ENCODE measurements around the gene MACO1.
A peak's percentile ranks its signal among the peaks of the same experiment; 100 is the strongest.

The MACO1 gene

DNA sequence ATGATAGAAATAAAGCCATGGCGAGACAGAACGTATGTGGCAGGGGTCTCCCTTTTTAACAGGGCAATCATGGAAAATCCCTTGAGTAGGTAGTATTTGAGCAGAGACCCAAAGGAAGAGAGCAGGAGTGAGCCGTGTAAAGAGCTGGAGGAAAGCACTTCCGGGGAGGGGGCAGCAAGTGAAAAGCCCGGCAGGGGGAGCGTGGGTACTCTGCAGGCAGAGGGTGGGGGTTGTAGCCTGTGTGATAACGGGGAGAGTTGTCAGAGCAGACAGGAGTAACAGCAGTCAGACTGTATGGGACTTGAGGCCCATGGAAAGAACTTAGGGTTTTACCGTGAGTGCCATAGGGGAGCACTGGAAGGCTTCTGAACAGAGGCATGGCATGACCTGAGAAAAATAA is 61.6 kb downstream of the MACO1 start:
- no peak for DNase-seq

DNA sequence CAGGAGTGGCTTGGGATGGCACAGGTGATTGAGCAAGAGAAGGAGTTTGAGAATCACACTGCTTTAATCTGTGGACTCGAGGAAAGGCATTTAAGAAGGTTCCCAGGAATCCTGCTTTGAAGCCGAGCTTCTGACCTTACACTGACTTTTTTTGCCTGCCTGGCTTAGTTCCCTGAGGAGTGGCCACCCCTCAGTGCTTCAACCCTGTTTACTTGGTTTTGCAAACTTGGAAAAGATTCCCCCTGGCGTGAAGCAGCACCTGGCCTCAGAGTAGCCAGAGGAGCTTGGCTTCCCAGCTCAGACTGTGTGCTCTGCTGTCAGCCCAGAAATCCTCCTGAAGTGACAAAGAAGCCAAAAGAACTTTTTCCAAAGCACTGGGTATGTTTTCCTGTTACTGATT is 64.3 kb downstream of the MACO1 start:
- DNase-seq, result no peak

DNA sequence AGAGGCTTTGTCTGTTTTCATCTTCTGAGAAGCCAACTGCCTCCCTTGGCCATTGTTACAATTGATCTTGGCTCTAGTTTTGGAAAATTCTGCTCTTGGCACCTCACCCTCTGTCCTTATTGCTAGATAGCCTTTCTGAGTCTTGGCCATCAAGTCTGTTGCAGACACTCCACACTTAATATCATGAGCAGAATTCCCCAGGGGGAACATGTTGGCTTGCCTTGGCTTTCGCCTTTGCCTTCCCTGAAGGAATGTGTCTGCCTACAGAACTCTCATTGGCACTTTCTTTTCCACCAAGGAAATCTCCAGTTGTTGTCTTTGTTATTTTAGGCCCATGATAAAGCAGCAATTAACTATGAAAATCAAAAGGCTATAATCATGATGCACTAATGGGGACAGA is 70.0 kb downstream of the MACO1 start:
- no peak for DNase-seq

DNA sequence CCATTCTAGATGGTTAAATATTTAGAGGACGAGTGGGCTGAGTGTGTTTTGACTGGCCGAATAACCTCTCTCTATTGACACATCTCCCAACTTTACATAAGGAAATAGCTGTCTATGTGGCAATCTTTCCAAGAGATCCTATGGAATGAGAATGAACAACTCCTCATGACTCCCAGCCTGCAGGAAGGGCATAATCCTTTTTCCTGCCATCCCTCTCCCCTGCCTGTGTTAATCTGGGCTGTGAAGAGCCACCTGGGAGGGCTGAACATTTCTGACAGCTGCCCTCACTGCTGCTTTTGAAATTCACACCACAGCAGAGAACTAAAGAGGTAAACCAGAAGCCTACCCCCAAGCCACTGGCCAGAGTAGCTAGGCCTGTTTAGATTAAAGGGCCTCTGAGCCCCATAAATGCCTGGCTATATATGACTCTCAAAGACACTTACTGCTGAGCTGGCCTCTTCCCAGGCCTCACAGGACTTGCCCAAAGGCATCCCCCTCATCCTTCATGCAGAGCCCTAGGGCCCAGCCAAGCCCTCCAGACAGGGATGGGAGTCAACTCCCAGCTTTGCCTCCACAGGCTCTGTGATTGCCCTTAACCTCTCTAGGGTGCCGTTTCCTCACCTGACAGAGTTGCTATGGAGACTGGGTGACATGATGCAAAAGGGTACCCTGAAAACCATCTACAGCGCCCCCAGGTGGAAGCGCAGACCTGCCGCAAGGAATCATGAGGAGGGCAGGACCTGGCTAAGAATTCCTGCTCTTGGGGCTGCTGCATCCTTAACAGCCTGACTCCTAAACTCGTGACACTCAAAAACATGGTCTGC is 70.8 kb downstream of the MACO1 start:
- DNase-seq, result no peak

DNA sequence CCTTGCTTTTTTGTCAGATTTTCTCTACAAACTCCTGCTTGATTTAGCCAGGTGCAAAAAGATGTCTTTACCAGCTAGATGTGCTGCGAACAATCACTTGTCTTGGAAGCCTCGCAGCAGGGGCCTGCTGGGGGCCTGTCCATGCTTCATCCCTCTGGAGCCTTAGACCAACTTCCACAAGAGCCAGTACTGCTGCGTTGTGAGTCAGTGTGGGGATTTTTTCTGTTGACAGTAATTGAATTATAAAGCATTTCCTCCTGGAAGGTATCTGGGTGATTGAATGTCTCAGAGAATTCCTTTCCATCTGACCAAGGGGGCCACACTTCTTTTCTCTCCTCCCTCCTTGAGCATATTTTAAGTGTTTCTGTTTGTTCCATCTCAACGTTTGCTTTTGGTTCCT is 72.3 kb downstream of the MACO1 start:
- no peak for DNase-seq

DNA sequence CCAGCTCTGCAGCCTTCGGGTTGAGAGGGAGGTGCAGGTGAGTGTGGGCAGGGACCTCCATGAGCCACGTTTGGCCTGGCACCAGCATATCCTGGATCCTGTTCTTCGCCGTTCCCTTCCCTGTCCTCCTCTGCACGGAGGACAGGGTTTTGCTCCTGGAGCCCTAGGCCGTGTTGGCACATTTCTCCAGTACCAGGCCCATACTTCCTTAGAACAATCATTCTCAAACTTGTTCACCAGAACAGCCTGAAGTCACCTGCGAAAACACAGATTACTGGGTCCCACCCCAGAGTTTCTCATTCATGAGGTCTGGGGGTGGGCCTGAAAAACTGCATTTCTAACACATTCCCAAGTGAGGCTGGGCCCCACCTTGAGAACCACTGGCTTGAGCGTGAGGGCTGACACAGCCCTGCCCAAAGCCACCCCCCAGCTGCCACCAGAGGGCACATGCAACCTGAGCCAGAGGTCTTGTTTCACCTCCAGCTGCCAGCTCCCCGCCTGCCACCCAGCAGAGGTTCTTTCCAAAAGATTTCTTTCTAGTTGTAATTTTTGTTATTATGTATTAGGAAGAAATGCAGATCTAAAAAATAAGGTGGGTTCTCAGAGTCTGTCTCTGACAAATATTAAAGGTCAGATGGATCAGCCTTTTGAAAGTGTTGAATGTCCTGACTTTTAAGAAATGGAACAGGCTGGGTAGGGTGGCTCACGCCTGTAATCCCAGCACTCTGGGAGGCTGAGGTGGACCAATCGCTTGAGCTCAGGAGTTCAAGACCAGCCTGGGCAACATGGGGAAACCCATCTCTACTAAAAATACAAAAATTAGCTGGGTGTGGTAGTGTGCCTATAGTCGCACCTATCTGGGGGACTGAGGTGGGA is 73.1 kb downstream of the MACO1 start:
- peak; percentile 69 to 70 for DNase-seq

DNA sequence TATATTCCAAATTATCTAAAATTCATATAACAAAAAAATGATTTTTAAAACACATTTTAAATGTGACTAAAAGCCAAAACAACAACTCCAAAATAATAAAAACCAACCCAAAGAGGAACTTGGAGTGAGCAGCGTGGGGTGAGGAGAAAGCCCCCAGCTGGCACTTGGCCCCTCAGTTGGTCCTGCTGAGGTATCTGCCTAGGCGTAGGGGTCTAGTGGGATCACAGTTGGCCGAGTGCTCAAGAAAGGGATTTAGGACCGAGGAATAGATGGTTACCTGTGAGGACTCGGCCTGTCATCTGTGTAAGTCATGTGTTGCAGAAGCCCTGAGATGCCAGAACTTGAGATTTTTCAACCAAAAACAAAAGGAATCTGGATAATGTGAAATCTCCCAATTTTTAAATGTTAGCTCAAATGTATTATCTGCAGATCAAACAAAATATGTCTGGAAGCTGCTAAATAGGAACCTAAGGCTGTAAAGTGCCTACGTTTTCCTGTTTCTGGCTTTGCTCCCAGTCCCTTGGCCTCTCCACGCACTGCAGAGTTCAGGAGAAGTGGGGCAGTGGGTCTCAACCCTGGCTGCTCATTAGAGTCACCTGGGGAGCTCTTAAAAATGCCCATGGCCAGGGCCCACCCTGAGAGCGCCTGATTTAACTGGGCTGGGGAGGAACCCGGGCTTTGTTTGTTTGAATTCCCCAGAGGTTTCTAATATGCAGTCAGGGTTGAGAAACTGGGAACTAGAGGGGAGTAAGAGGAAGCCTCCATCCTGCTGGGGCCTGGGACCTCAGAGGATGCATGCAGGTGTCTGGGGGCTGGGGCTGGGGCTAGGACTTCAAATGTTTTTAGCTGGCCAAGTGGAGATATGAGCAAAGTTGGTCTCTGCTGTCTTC is 74.3 kb downstream of the MACO1 start:
- no peak for DNase-seq

DNA sequence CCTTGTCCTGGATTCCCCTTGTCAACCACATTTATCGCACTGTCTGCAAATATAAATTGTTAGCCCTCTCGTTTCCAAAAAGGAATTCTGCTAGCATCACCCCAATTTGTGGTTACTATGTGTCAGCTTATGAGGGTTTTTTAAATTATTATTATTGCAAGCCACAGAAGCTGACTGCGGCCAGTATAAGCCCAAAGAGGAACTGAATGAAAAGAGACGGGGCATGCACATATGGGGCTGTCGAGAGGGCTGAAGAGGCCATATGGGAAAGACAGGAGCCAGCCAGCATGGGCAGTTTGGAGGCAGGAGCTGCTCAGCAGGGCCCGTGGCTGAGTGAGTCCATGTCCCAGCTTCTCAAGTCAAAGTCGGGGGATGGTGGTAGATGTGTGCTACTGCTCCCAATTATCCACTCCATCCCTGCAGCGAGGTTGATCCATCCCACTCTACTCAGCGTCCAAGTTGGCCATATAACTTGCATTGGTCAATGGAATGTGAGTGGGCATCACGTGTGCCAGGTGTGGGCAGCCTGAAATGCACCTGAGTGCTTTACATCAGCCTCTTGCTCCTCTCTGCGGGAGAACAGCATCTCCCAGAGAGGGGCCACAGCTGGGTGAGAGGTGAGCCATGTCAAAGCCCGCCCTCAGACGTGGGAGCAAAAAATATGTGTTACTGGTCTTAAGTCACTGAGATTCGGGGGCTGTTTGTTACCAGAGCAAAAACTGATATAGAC is 75.1 kb downstream of the MACO1 start:
- no peak for DNase-seq

DNA sequence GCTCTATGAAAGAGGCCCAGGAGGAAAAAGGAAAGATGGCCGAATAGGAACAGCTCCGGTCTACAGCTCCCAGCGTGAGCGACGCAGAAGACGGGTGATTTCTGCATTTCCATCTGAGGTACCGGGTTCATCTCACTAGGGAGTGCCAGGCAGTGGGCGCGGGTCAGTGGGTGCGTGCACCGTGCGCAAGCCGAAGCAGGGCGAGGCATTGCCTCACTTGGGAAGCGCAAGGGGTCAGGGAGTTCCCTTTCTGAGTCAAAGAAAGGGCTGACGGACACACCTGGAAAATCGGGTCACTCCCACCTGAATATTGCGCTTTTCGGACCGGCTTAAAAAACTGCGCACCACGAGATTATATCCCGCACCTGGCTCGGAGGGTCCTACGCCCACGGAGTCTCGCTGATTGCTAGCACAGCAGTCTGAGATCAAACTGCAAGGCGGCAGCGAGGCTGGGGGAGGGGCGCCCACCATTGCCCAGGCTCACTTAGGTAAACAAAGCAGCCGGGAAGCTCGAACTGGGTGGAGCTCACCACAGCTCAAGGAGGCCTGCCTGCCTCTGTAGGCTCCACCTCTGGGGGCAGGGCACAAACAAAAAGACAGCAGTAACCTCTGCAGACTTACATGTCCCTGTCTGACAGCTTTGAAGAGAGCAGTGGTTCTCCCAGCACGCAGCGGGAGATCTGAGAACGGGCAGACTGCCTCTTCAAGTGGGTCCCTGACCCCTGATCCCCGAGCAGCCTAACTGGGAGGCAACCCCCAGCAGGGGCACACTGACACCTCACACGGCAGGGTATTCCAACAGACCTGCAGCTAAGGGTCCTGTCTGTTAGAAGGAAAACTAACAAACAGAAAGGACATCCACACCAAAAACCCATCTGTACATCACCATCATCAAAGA is 76.1 kb downstream of the MACO1 start:
- peak in 1 of 2 experiments; percentile 16 for DNase-seq

DNA sequence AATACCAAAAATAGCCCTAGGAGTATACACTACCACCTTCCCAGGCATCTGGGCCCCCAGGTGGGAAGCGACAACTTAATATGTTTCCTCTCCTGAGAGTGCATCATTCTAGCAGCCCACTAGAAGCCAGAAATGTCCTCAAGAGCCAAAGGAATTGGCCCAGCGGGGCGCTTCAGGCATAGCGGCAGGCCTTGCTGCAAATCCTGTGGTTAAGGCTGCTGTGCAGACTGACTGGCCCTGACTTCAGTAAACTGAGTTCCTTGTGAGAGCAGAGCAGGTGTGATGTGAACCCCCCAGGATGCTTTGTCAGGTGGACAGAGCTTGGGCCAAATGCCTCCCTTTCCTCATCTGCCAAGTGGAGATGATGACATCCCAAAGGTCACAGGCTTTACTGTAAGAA is 83.0 kb downstream of the MACO1 start:
- no peak for DNase-seq

DNA sequence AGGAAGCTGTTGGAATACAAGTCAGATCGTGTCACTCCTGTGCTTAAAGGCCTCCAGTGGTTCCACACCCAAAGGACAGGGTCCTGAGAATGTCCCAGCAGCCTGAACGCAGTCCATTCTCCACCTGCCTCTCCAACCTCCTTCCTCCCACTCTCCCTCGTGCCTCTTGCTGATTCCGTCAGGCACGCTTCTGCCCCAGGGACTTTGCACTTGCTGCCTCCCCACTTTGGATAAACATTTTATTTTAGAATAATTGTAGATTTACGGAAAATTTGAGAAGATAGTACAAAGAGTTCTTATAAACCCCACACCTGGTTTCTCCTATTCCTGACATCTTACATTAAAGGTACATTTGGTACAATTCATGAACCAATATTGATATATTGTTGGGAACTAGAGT is 84.3 kb downstream of the MACO1 start:
- no peak for DNase-seq

DNA sequence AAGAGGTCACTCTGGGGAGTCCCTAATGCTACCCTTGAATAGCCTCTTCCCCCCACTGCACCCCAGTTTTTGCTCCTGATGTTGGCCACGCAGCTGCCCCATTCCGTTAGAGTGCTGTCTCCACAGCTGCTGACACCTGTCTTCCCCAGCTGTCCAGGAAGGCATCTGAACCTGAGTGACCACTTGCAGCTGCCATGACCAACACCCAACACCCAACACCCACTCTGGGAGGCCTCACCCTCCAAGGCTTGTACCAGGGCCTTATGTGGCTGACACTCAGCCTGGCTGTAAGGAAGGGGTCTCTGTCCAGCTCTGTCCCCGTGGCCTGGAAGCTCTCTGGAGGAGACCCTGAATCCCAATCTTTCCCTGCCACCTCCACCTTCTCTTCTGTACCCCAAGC is 86.0 kb downstream of the MACO1 start:
- DNase-seq, result no peak

DNA sequence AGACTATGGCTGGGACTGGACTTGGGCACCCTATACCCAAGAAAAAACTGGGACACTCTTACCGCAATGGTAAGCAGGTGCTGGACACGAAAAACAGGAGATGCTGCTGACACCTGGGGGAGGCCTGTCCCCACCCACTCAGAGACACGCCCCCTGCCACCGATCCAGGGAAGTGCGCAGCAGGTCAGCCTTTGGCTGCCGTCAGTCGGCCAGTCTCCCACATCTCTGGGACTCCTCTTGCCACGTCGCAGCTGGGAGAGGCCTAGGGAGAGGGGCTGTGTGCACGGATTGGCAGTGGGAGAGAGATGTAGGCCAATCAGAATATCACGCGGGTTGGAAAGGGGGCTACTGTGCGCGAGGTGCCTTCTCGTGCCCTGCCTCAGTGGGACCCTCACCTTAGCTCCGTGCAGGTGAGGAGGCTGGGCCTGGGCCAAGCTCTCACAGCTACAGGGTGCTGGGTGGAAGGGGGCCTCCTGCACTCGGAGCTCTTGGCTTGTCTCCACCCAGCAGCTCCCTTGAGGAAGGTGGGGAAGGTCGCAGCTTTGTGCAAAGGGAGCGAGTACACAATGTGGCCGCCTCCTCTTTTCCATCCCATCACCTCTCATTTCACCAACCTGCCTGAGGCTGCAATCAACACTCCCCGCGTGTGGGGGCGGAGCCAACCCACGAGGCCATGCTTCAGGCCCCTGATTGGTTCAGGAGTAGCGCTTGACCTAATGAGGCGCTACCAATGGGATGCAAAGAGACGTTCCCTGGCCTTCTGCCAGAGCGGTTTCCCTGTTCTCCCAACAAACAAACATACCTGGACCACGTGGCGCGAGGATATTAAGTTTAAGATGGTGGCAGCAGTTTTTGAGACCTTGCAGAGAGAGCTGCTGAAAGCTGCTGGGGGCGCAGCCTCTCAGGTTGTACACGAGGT is 87.0 kb downstream of the MACO1 start:
- DNase-seq, result no peak

DNA sequence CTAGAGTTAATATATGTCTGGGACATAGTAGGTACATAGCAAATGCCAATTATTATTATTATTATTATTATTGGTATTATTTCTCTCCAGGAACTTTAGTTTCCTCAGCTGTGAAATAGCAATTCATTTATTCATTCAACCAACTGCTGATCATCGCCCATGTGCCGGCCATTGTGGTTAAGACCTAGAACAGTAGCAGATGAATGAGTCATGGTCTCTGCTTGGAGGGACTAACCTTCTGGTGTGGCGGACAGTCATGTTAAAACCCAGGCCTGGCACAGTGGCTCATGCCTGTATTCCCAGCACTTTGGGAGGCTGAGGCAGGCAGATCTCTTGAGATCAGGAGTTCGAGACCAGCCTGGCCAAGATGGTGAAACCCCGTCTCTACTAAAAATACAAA is 88.9 kb downstream of the MACO1 start:
- DNase-seq, result no peak

DNA sequence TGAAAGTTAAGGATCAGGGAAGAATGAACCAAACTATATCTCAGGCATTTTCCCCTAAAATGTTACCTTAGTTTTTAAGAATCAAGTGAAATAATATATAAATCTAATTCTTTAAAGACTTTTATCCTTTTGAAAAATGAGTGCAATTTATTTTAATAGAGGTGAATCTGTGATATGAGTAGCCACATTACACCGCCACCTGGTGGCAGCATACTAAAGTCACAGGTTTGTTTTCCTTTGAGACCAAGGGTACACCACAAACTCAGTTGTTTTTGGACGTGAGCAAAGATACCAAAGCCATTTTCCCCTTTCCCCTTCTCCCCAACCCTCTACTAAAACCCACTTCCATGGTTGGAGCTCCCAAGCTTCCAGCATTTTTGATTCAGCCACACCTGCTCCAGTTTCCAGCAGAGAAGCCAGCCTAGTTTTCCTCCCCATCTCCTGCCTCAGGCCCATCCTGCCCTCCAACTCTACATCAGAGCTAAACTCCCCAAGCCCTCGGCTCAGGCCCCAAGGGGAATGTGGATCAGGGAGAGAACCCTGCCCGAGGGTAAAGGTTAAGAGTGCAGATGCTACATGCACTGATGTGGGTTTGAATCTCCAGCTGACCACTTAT is 89.9 kb downstream of the MACO1 start:
- DNase-seq, result peak; percentile 69 to 73

DNA sequence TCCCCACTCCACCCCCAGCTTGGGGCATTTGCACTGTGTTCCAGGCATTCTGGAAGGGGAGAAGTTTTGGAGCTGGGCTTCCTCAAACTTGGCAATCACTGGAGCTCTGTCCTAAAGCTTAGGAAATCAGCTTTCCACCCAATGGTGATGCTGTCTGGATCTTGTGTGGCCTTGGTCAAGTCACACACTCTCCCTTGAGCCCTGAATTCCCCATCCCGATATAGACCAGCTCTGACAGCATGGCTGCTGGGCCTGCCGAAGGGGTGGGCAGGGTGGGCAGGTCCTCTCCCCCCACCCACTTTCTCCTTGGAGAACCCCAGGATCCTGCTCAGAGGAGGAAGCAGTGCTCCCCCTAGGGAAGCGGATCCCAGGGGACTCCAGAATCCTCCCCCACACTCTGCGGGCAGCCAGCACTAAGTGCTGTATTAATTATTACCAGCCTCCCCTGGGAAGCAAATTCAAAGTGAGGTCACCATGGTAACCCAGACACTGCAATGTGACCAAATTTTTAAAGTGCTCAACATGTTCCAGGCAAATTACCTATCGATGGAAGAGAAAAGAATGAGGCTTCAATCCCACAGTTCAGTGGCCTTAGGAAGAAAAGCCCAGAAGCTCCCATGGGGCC is 91.4 kb downstream of the MACO1 start:
- no peak for DNase-seq

DNA sequence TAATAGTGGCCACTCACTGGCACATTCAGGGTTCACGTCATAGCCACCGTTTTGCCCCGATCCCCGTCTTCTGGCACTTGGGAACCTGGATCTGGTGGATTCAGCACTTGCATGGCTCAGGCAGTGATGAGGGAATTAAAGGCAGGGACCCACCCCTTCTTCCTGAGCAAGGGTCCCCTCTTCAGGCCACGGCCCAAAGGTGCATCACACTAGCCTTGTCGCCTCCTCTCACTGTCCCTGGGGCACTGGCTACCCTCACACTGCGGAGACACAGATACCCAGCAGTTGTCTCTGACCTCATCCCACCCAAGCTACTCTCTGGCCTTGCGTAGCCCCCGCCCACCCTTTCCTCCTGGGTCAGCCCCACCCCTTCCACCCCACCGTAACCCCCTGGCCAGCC is 92.8 kb downstream of the MACO1 start:
- DNase-seq, result no peak

DNA sequence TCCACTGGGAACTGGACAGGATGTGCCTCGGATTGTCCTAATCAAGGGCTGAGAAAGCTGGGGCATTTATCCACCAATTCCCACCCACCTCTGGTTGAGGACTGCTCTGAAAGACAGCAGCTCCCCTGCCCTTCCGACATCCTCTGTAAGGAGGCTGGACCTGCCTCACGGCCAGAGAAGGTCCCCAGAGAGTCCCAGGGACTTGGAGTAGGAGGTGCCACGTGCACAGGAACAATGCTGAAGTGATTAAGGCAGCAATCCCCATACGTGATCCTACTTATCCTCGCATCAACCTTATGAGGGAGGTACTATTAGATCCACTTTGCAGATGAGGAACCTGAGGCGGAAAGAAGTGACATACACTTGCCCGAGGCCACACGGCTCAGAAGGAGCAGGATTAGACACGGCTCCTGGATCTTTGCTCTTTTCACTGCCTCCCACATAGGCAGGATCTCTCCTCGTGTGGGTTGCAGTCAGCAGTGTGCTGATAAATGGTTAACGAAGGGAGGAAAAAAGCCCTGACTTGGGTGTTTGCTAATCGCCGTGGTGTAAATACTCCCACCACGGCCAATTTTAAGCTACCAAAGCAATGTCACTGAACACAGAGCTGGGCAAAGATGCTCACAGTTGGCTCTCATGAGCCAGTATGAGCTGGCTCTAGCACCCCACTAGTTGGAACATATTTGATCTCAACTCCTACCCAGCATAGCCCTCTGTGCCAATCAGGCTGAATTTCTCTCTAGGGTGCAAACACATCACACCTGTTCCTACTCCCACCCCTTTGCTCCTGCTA is 94.1 kb downstream of the MACO1 start:
- DNase-seq, result no peak

DNA sequence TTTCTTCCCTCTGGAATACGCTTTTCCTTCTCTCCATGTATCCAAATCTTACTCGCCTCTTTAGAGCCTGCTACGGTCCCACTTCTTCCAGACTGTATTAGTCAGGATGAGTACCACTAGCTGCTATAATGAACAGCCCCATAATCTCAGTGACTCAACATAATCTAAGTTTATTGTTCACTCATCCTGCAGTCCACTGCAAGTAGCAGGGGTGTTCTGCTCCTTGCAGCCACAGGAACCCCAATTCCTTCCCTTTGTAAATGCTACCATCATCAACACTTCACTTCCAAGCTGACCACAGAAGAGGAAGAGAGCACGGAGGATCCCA is 94.6 kb downstream of the MACO1 start:
- DNase-seq, result no peak

Data from activated CD4-positive, alpha-beta T cell treated with anti-CD3 and anti-CD28 coated beads, Interleukin-2, amount 50 U/mL, for 4 hours (primary cell).